K562 (cell line): ENCODE data around the gene FILIP1. TPM values are rescaled to one million over a fixed set of nuclear protein-coding genes. Genes with fewer than 3 reads are reported as not detected.

Experiments used
- ATAC-seq: fragments of 200-7000 bp; cut with Tn5 transposase; 3 replicates; pipeline ENCODE4 v1.9.1; 2020; ENCODE audit warnings: moderate library complexity
- BruUV-seq: library from RNA; stranded (reverse); fragments of 400-500 nt; replicated peaks from 2 replicates; lab custom pipeline; 2021; lab: Mats Ljungman, UMichigan
- CTCF ChIA-PET: fragments of 300-600 bp; formaldehyde crosslinking; extraction: SDS; loops from one replicate; lab custom pipeline; 2021; ENCODE audit warnings: low intra/inter-chr PET ratio; lab: Yijun Ruan, JAX
- POLR2A ChIA-PET: fragments of 300-600, 350-650 bp; sonication (Branson Sonifier 250); formaldehyde crosslinking; extraction: SDS; loops from one replicate; lab custom pipeline; 2021; ENCODE audit warnings: antibody characterized with exemption, inconsistent platforms; lab: Yijun Ruan, JAX
- DNase-seq, 4 experiments: peaks; one replicate each; pipeline versions ENCODE4 v3.0.0 to v3.0.0-alpha.2; 2011 to 2018; ENCODE audit warnings: low spot score in 3 of 4, mixed read lengths in 3 of 4; ENCODE audit errors: extremely low read depth in 1 of 4
- FAIRE-seq: peaks from 2 replicates; lab custom pipeline; 2011; peaks lifted over from hg19 to GRCh38; lab: Jason Lieb, UNC
- H2AFZ ChIP-seq: 2 replicates; pipeline ENCODE4 v1.6.0; 2011; ENCODE audit warnings: low read depth, low read length, control low read depth, inconsistent platforms
- H3K27ac ChIP-seq: fragments of 200-600 bp; 3 replicates; pipeline ENCODE4 v1.8.0; 2011; ENCODE audit warnings: low read depth, mild to moderate bottlenecking, control low read depth, inconsistent platforms, low read length, moderate library complexity, mixed read lengths; ENCODE audit errors: extremely low read depth
- H3K27me3 ChIP-seq, 2 experiments: fragments of 300-600 bp in 1 of 2; 2 replicates in 1 of 2; 3 replicates in 1 of 2; pipeline versions ENCODE4 v1.6.0 to v1.8.0; 2011; ENCODE audit warnings: inconsistent platforms in 2 of 2, low read length in 2 of 2, mild to moderate bottlenecking in 1 of 2, mixed read lengths in 1 of 2, moderate library complexity in 1 of 2; ENCODE audit not compliant: control insufficient read depth in 2 of 2, insufficient read depth in 2 of 2
- H3K36me3 ChIP-seq: fragments of 300-600 bp; 3 replicates; pipeline ENCODE4 v1.8.0; 2011; ENCODE audit warnings: mild to moderate bottlenecking, low read length, inconsistent platforms; ENCODE audit not compliant: control insufficient read depth, insufficient read depth
- H3K4me1 ChIP-seq, 2 experiments: fragments of 200-600 bp in 1 of 2; replicated peaks in 1 of 2; 2 replicates in 1 of 2; 3 replicates in 1 of 2; pipeline versions ENCODE4 v1.5.1 to v1.8.0; 2011; ENCODE audit warnings: inconsistent platforms in 2 of 2, low read length in 2 of 2, mild to moderate bottlenecking in 1 of 2, mixed read lengths in 1 of 2, moderate library complexity in 1 of 2; ENCODE audit not compliant: control insufficient read depth in 2 of 2, insufficient read depth in 2 of 2
- H3K4me2 ChIP-seq: 2 replicates; pipeline ENCODE4 v1.6.1; 2011; ENCODE audit warnings: low read length, control low read depth, inconsistent platforms, mixed read lengths; ENCODE audit not compliant: insufficient read depth
- H3K4me3 ChIP-seq: fragments of 200-600 bp; sonication (generic), shearing (Covaris generic); 2 replicates; pipeline ENCODE4 v1.5.1; 2016; ENCODE audit warnings: control low read depth, inconsistent platforms
- H3K79me2 ChIP-seq: fragments of 200-600 bp; 3 replicates; pipeline ENCODE4 v1.8.0; 2011; ENCODE audit warnings: low read length, inconsistent platforms; ENCODE audit not compliant: control insufficient read depth, insufficient read depth
- H3K9ac ChIP-seq, 2 experiments: 2 replicates each; pipeline versions ENCODE4 v1.6.0 to v1.6.1; 2011; ENCODE audit warnings: low read depth in 2 of 2, low read length in 2 of 2, control low read depth in 1 of 2, inconsistent platforms in 1 of 2, mild to moderate bottlenecking in 1 of 2, mixed read lengths in 1 of 2; ENCODE audit not compliant: insufficient read depth in 1 of 2
- H3K9me1 ChIP-seq: one replicate; pipeline ENCODE4 v1.6.0; 2011; ENCODE audit warnings: inconsistent platforms, mild to moderate bottlenecking, low read length, moderate library complexity; ENCODE audit not compliant: control insufficient read depth, insufficient read depth
- H3K9me3 ChIP-seq: replicated peaks from 2 replicates; pipeline ENCODE4 v1.5.1; 2011; ENCODE audit warnings: low read depth, low read length, inconsistent platforms; ENCODE audit not compliant: control insufficient read depth, insufficient read depth
- H4K20me1 ChIP-seq: replicated peaks from 2 replicates; pipeline ENCODE4 v1.6.1; 2011; ENCODE audit warnings: low read length, inconsistent platforms, mixed read lengths; ENCODE audit not compliant: control insufficient read depth, insufficient read depth
- BACH1 ChIP-seq: fragments of 200-800 bp; sonication (Bioruptor generic); IDR thresholded peaks from 2 replicates; pipeline ENCODE4 v1.6.1; 2016; ENCODE audit warnings: missing genetic modification characterization, missing compliant biosample characterization
- CGGBP1 ChIP-seq: fragments of 250-450 bp; sonication (Bioruptor Pico); IDR thresholded peaks from 2 replicates; pipeline ENCODE4 v1.9.0; 2021; ENCODE audit warnings: mild to moderate bottlenecking
- FOXK2 ChIP-seq, 2 experiments: fragments of 450-650 bp; IDR thresholded peaks in 1 of 2; conservative IDR thresholded peaks in 1 of 2; 2 replicates each; pipeline ENCODE4 v1.6.1; 2016; ENCODE audit warnings: low read depth in 2 of 2, mild to moderate bottlenecking in 1 of 2
- HDGF ChIP-seq: fragments of 450-650 bp; IDR thresholded peaks from 2 replicates; pipeline ENCODE4 v1.6.1; 2016
- HES1 ChIP-seq: fragments of 450-650 bp; IDR thresholded peaks from 2 replicates; pipeline ENCODE4 v1.6.1; 2016; ENCODE audit warnings: low read depth, mild to moderate bottlenecking, moderate library complexity
- HMGN3 ChIP-seq: IDR thresholded peaks from 2 replicates; pipeline ENCODE4 v1.6.1; 2011; ENCODE audit warnings: borderline replicate concordance, low read depth, mild to moderate bottlenecking, mixed read lengths, low read length; ENCODE audit not compliant: insufficient read length; ENCODE audit errors: extremely low read depth
- NFATC3 ChIP-seq: fragments of 450-650 bp; IDR thresholded peaks from 2 replicates; pipeline ENCODE4 v1.6.1; 2017; ENCODE audit warnings: mild to moderate bottlenecking
- PHB2 ChIP-seq: fragments of 450-650 bp; IDR thresholded peaks from 2 replicates; pipeline ENCODE4 v1.6.1; 2017; ENCODE audit warnings: low read depth
- POLR2A ChIP-seq: fragments of 450-650 bp; conservative IDR thresholded peaks from 2 replicates; pipeline ENCODE4 v1.6.1; 2016
- RFX1 ChIP-seq: fragments of 450-650 bp; IDR thresholded peaks from 2 replicates; pipeline ENCODE4 v1.6.1; 2016; ENCODE audit warnings: mild to moderate bottlenecking, moderate library complexity
- SMARCB1 ChIP-seq: IDR thresholded peaks from 2 replicates; pipeline ENCODE4 v1.6.1; 2011; ENCODE audit warnings: improper control_type of control experiment, low read depth; ENCODE audit not compliant: insufficient read length
- U2AF1 ChIP-seq: fragments of 200-400 bp; formaldehyde crosslinking; optimal IDR thresholded peaks from 2 replicates; pipeline ENCODE3; 2017; ENCODE audit warnings: mild to moderate bottlenecking, low read depth, low read length, moderate library complexity
- ZEB2 ChIP-seq: fragments of 450-650 bp; IDR thresholded peaks from 2 replicates; pipeline ENCODE4 v1.6.1; 2016
- ZNF316 ChIP-seq: fragments of 450-650 bp; IDR thresholded peaks from 2 replicates; pipeline ENCODE4 v1.6.1; 2016
- WGBS: fragments of 100-300 bp; shearing (Covaris generic); methylation state at CpG from one replicate; pipeline ENCODE4 v1.1.6; 2016; ENCODE audit warnings: low coverage, mixed read lengths; ENCODE audit not compliant: insufficient coverage; ENCODE audit errors: missing lambda C conversion rate; 5-methylcytosine and 5-hydroxymethylcytosine counted together
- in situ Hi-C: fragments of 300-500 bp; cut with MboI; formaldehyde crosslinking; loops from 4 replicates; pipeline ENCODE4 v1.15.0; 2018; ENCODE audit warnings: inconsistent platforms, mixed read lengths
- intact Hi-C: fragments of 100-400 bp; cut with micrococcal nuclease; formaldehyde crosslinking; loops from 2 replicates; pipeline ENCODE4 v1.14.2; 2022
- polyA plus RNA-seq, 8 experiments: library from polyadenylated mRNA; depleted of rRNA in 4 of 8; stranded (reverse) in 5 of 8; unstranded in 3 of 8; fragments of >200 nt; fragmentation: Nextera tagmentation in 2 of 8; fragmentation: Illumina TruSeq in 1 of 8; extraction: Ambion mirVana in 2 of 8; extraction: Trizol in 1 of 8; gene quantifications; 2 replicates each; pipeline versions ENCODE4 v1.2.1 to v1.2.3, GENCODE V29; 2011 to 2014; ENCODE audit warnings: inconsistent platforms in 1 of 8, missing spikeins in 1 of 8
- total RNA-seq, 7 experiments: library from RNA; depleted of rRNA in 6 of 7; stranded (reverse); fragments of >200 nt in 6 of 7; fragmentation: Illumina TruSeq in 2 of 7; extraction: Trizol in 2 of 7; gene quantifications; 2 replicates each; pipeline versions ENCODE4 v1.2.1 to v1.2.3, GENCODE V29; 2011 to 2021; ENCODE audit warnings: low replicate concordance in 1 of 7

The FILIP1 gene
- total and polyA plus RNA-seq, 9 of the 15 experiments (the other 6 are each of a cell fraction or from before 2014, with no cell fraction given): 0.03 to 0.25 (median 0.10) TPM; not detected in 1

- ChIA-PET CTCF (no interaction called here), POLR2A (interaction anchor here (0.6 kb wide), 1 partner anchor 57 kb away, joined by 5 read pairs; no protein-coding TSS in a partner anchor)
- Histone ChIP-seq H3K27ac (no peak overlapping the region), H3K4me1 (no peaks in the 10 kb centered on the region), H3K9ac (no peak overlapping the region), H3K4me2 (no peak overlapping the region), H3K27me3 (0 out of 5 replicates have a peak, but pooled peaks cover 0 to 2% of the 10 kb centered on the region in 2 experiments), H3K79me2 (no peaks in the 10 kb centered on the region), H3K4me3 (no peak overlapping the region), H4K20me1 (no peaks in the 10 kb centered on the region), H2AFZ (no peak overlapping the region), H3K9me3 (no peaks in the 10 kb centered on the region)
- no peak for FAIRE-seq
- WGBS: 0% methylated on average over 1 of the region's 1 CpG
- ATAC-seq: no peak
- no TSS peak for BruUV-seq
- in situ Hi-C loops: no loop called here
- intact Hi-C loops: no loop called here
- TF ChIP-seq POLR2A (no peak), CGGBP1 (CRISPR knock-in tag) (no peak), RFX1 (no peak), NFATC3 (no peak), SMARCB1 (no peak), PHB2 (no peak), HES1 (no peak), HDGF (no peak), ZEB2 (no peak), HMGN3 (no peak), FOXK2 (conservative IDR thresholded peaks at IDR 0.05 in 1 of 2, IDR thresholded peaks at IDR 0.05 in 1 of 2; ENCODE audit: low read depth in 2 of 2) (no peak), BACH1 (tag) (no peak), ZNF316 (no peak), U2AF1 (no peak)
- TF ChIP-seq, all 486 proteins: peak for 0
- Histone ChIP-seq H3K9me1 (no peaks in the 10 kb centered on the region), H3K36me3 (no peaks in the 10 kb centered on the region)
- DNase-seq: no peak
These were observed 71.5 kb downstream of the FILIP1 start for GRCh38 chr6:75422024-75422639.
